H9 (cell line): ENCODE data around the gene CALY. TPM values are rescaled to one million over a fixed set of nuclear protein-coding genes. Genes with fewer than 3 reads are reported as not detected.
A peak's percentile ranks its signal among the peaks of the same experiment; 100 is the strongest.

ENCODE experiments used
- DNase-seq: peaks from one replicate; pipeline ENCODE4 v3.0.0-alpha.2; 2017
- H2AFZ ChIP-seq: one replicate; pipeline ENCODE4 v1.6.1; 2013; ENCODE audit warnings: mild to moderate bottlenecking, low read length, control low read depth, moderate library complexity
- H2AK5ac ChIP-seq: 2 replicates; pipeline ENCODE4 v1.6.1; 2013; ENCODE audit warnings: low read length, control low read depth, mixed read lengths; ENCODE audit not compliant: insufficient read length
- H2BK120ac ChIP-seq: one replicate; pipeline ENCODE4 v1.6.1; 2013; ENCODE audit warnings: low read depth, mild to moderate bottlenecking, low read length, control low read depth, inconsistent platforms; ENCODE audit not compliant: poor library complexity, severe bottlenecking
- H2BK12ac ChIP-seq: 2 replicates; pipeline ENCODE4 v1.6.1; 2013; ENCODE audit warnings: low read length, control low read depth, mixed read lengths, low read depth; ENCODE audit not compliant: insufficient read length
- H2BK15ac ChIP-seq: 2 replicates; pipeline ENCODE4 v1.6.1; 2013; ENCODE audit warnings: low read depth, low read length, control low read depth
- H2BK20ac ChIP-seq: one replicate; pipeline ENCODE4 v1.6.1; 2013; ENCODE audit warnings: low read depth, mild to moderate bottlenecking, low read length, control low read depth, inconsistent platforms; ENCODE audit not compliant: poor library complexity, severe bottlenecking
- H2BK5ac ChIP-seq: 2 replicates; pipeline ENCODE4 v1.6.1; 2013; ENCODE audit warnings: low read length, control low read depth, mixed read lengths; ENCODE audit not compliant: insufficient read length
- H3K14ac ChIP-seq: 2 replicates; pipeline ENCODE4 v1.6.1; 2013; ENCODE audit warnings: low read length, control low read depth; ENCODE audit not compliant: insufficient read depth
- H3K18ac ChIP-seq: 2 replicates; pipeline ENCODE4 v1.6.1; 2013; ENCODE audit warnings: low read depth, mild to moderate bottlenecking, mixed read lengths, low read length, control low read depth; ENCODE audit not compliant: insufficient read length
- H3K23ac ChIP-seq: 2 replicates; pipeline ENCODE4 v1.6.1; 2013; ENCODE audit warnings: low read length, control low read depth, mixed read lengths, low read depth; ENCODE audit not compliant: insufficient read length
- H3K23me2 ChIP-seq: 2 replicates; pipeline ENCODE4 v1.6.1; 2013; ENCODE audit warnings: low read depth, mild to moderate bottlenecking, mixed read lengths, low read length, control low read depth; ENCODE audit not compliant: insufficient read length, poor library complexity, severe bottlenecking
- H3K27ac ChIP-seq: 2 replicates; pipeline ENCODE4 v1.5.1; 2013; ENCODE audit warnings: low read length, control low read depth, mixed read lengths, low read depth; ENCODE audit not compliant: insufficient read length
- H3K27me3 ChIP-seq: 2 replicates; pipeline ENCODE4 v1.6.1; 2013; ENCODE audit warnings: low read length, control low read depth, inconsistent platforms; ENCODE audit not compliant: insufficient read depth
- H3K4ac ChIP-seq: 2 replicates; pipeline ENCODE4 v1.6.1; 2013; ENCODE audit warnings: low read depth, mild to moderate bottlenecking, control low read depth, inconsistent platforms, low read length, moderate library complexity
- H3K4me1 ChIP-seq: 2 replicates; pipeline ENCODE4 v1.6.1; 2013; ENCODE audit warnings: low read length, control low read depth, inconsistent platforms; ENCODE audit not compliant: insufficient read depth
- H3K4me2 ChIP-seq: 2 replicates; pipeline ENCODE4 v1.6.1; 2013; ENCODE audit warnings: low read length, control low read depth, mixed read lengths; ENCODE audit not compliant: insufficient read length, insufficient read depth
- H3K56ac ChIP-seq: 2 replicates; pipeline ENCODE4 v1.6.1; 2013; ENCODE audit warnings: low read depth, mild to moderate bottlenecking, mixed read lengths, low read length, control low read depth; ENCODE audit not compliant: insufficient read length
- H3K79me1 ChIP-seq: 2 replicates; pipeline ENCODE4 v1.6.1; 2013; ENCODE audit warnings: low read depth, mild to moderate bottlenecking, moderate library complexity, low read length, control low read depth, inconsistent platforms; ENCODE audit not compliant: insufficient read depth, poor library complexity, severe bottlenecking
- H3K79me2 ChIP-seq: 2 replicates; pipeline ENCODE4 v1.6.1; 2013; ENCODE audit warnings: low read length, control low read depth, inconsistent platforms; ENCODE audit not compliant: insufficient read depth
- H3K9ac ChIP-seq: 2 replicates; pipeline ENCODE4 v1.6.1; 2013; ENCODE audit warnings: low read length, control low read depth, mixed read lengths; ENCODE audit not compliant: insufficient read length; ENCODE audit errors: extremely low read depth
- H3K9me3 ChIP-seq: one replicate; pipeline ENCODE4 v1.6.1; 2013; ENCODE audit warnings: low read depth, low read length, inconsistent platforms; ENCODE audit not compliant: control insufficient read depth
- H3T11ph ChIP-seq: one replicate; pipeline ENCODE4 v1.6.1; 2013; ENCODE audit warnings: mild to moderate bottlenecking, low read length, control low read depth, inconsistent platforms
- H4K20me1 ChIP-seq: one replicate; pipeline ENCODE4 v1.6.1; 2013; ENCODE audit not compliant: control insufficient read depth, insufficient read length, insufficient read depth
- H4K5ac ChIP-seq: 2 replicates; pipeline ENCODE4 v1.6.1; 2013; ENCODE audit warnings: low read depth, mild to moderate bottlenecking, mixed read lengths, low read length, control low read depth; ENCODE audit not compliant: insufficient read length
- H4K8ac ChIP-seq: replicated peaks from 2 replicates; pipeline ENCODE4 v1.6.1; 2013; ENCODE audit warnings: low read length, control low read depth, mixed read lengths, low read depth; ENCODE audit not compliant: insufficient read length
- H4K91ac ChIP-seq: 2 replicates; pipeline ENCODE4 v1.6.1; 2013; ENCODE audit warnings: low read depth, mild to moderate bottlenecking, moderate library complexity, mixed read lengths, low read length, control low read depth; ENCODE audit not compliant: insufficient read length
- H3K27ac Mint-ChIP-seq, 3 experiments: 2 replicates in 2 of 3; 3 replicates in 1 of 3; pipeline ENCODE4 v1.8.0; 2020 to 2021; ENCODE audit warnings: mixed read lengths in 3 of 3, mild to moderate bottlenecking in 1 of 3, moderate library complexity in 1 of 3
- H3K27me3 Mint-ChIP-seq: 2 replicates; pipeline ENCODE4 v1.8.0; 2021; ENCODE audit warnings: low read depth, mild to moderate bottlenecking, moderate library complexity, mixed read lengths
- H3K36me3 Mint-ChIP-seq, 3 experiments: 2 replicates in 2 of 3; 3 replicates in 1 of 3; pipeline ENCODE4 v1.8.0; 2020 to 2021; ENCODE audit warnings: low read depth in 3 of 3, mixed read lengths in 3 of 3; ENCODE audit not compliant: insufficient read depth in 1 of 3
- H3K4me1 Mint-ChIP-seq, 2 experiments: 2 replicates each; pipeline ENCODE4 v1.8.0; 2020; ENCODE audit warnings: mixed read lengths in 2 of 2
- H3K4me3 Mint-ChIP-seq, 2 experiments: 2 replicates in 1 of 2; 3 replicates in 1 of 2; pipeline ENCODE4 v1.8.0; 2020 to 2021; ENCODE audit warnings: mild to moderate bottlenecking in 2 of 2, mixed read lengths in 2 of 2, moderate library complexity in 1 of 2
- H3K9me3 Mint-ChIP-seq, 2 experiments: 2 replicates in 1 of 2; 3 replicates in 1 of 2; pipeline ENCODE4 v1.8.0; 2020; ENCODE audit warnings: mild to moderate bottlenecking in 2 of 2, mixed read lengths in 2 of 2, moderate library complexity in 1 of 2
- CTCF ChIP-seq: fragments of 200-600 bp; sonication (generic); conservative IDR thresholded peaks from 3 replicates; pipeline ENCODE4 v1.8.0; 2021; ENCODE audit warnings: antibody characterized with exemption, mild to moderate bottlenecking
- WGBS: extraction: QIAGEN DNeasy Blood & Tissue Kit; methylation state at CpG from one replicate; pipeline ENCODE4 v1.1.7; 2013; ENCODE audit warnings: missing lambda C conversion rate, low lambda C conversion rate, mixed read lengths; ENCODE audit not compliant: insufficient read length; ENCODE audit errors: extremely low coverage; 5-methylcytosine and 5-hydroxymethylcytosine counted together
- total RNA-seq: library from RNA; stranded (reverse); gene quantifications from 2 replicates; pipeline ENCODE4 v1.2.1, GENCODE V29; 2021

The CALY gene
- total RNA-seq, 1 experiment from 2014 or later = 2.9 TPM

DNA sequence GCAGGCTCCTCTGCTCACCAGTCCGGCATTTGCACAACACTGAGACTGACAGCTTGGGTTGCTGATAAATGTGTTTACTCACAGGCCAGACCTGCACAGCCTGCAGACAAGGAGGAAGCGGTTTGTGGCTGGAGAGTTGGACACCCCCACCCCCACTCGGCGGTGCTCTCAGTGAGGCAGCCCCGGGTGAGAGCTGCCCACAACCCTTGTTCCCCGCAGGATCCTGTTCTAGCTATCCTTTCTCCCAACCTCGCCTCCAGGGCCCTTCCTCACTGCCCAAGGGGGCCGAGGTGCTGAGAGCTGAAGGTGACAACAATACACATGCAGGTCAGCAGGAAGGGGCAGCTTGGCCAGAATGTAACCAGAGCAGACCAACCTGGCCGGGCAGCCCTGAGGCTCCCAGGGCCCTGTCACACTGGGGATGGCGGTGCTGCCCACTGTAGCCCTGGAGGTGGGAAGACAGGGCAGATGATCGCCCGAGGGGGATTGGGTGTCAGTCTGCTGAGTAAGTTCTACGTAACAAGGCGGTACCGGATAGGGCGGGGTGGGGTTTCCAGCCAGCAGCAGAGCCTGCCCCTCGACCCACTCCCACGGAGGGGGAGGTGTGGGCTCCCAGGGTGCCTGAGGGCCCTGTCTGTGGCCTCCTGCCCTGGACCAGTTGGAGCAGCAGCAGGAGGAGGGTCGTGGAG is 58.0 kb downstream of the CALY start:
- Histone ChIP-seq H3K23ac (no peak overlapping the region), H4K8ac (no peak overlapping the region), H3T11ph (no peak overlapping the region), H2AK5ac (no peak overlapping the region), H3K9ac (no peak overlapping the region), H4K91ac (no peak overlapping the region), H3K9me3 (no peaks in the 10 kb centered on the region), H3K4ac (no peak overlapping the region), H3K14ac (no peak overlapping the region), H3K79me2 (no peaks in the 10 kb centered on the region), H2AFZ (no peak overlapping the region), H2BK15ac (no peak overlapping the region), H3K18ac (no peak overlapping the region), H3K79me1 (no peaks in the 10 kb centered on the region), H4K5ac (no peak overlapping the region), H2BK120ac (no peak overlapping the region), H2BK5ac (no peak overlapping the region), H3K27me3 (no peaks in the 10 kb centered on the region; the same call in 1 of the 2 replicates), H3K27ac (no peak overlapping the region), H2BK20ac (no peak overlapping the region), H2BK12ac (no peak overlapping the region), H3K56ac (no peak overlapping the region), H3K4me2 (no peak overlapping the region), H3K23me2 (peaks cover 7% of the 10 kb centered on the region), H3K4me1 (no peaks in the 10 kb centered on the region), H4K20me1 (no peaks in the 10 kb centered on the region)
- Mint-ChIP-seq H3K9me3 (no peaks in the 10 kb centered on the region), H3K27me3 (peaks cover 11% of the 10 kb centered on the region), H3K27ac (peak overlapping the region in 1 of 3 experiments; percentile 55; a peak in 1 of 7 replicates), H3K4me3 (no peak overlapping the region), H3K4me1 (peaks cover 3 to 7% of the 10 kb centered on the region in 2 experiments; a peak in 3 of 4 replicates), H3K36me3 (peaks cover 7 to 28% (median 17%) of the 10 kb centered on the region in 3 experiments; a peak in 6 of 7 replicates)
- no peak for DNase-seq
- no CpG with 5 or more reads among the region's 19 CpGs for WGBS
- TF ChIP-seq CTCF = no peak
